AG09319 (cell line): Measurements from ENCODE around the gene RABIF.

Source experiments
- DNase-seq: peaks from one replicate; pipeline ENCODE4 v3.0.0-alpha.2; 2010; ENCODE audit warnings: low read depth; ENCODE audit errors: extremely low read depth
- TF ChIP-seq, protein P1 (sequence below): IDR thresholded peaks from 2 replicates; pipeline ENCODE4 v1.5.1; 2011; ENCODE audit warnings: low read depth, mild to moderate bottlenecking, inconsistent platforms, low read length, moderate library complexity

Gene RABIF

DNA sequence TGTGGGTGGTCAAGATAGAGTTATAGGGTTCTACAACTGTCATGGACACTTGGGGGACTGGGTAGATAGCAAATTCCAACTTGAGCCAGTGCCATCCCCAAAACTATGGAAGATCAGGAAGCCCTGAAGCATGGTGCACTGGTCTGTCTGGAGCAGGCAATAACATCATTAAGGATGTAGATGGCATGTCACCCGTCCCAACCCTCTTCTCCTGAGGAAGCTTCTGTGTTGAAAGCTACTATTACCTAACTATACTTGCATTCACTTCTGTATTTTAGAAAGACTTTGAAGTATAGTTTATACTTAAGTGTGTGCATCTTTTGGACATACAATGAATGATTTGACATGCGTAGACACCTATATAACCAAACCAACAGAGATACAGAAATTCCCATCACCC lies 32.9 kb downstream of the RABIF start:
- no peak for DNase-seq
- TF ChIP-seq, protein P1, sequence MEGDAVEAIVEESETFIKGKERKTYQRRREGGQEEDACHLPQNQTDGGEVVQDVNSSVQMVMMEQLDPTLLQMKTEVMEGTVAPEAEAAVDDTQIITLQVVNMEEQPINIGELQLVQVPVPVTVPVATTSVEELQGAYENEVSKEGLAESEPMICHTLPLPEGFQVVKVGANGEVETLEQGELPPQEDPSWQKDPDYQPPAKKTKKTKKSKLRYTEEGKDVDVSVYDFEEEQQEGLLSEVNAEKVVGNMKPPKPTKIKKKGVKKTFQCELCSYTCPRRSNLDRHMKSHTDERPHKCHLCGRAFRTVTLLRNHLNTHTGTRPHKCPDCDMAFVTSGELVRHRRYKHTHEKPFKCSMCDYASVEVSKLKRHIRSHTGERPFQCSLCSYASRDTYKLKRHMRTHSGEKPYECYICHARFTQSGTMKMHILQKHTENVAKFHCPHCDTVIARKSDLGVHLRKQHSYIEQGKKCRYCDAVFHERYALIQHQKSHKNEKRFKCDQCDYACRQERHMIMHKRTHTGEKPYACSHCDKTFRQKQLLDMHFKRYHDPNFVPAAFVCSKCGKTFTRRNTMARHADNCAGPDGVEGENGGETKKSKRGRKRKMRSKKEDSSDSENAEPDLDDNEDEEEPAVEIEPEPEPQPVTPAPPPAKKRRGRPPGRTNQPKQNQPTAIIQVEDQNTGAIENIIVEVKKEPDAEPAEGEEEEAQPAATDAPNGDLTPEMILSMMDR = no peak

GRCh38 chr1:202854787-202855186 lies 34.2 kb downstream of the RABIF start:
- TF ChIP-seq, protein P1 = no peak
- DNase-seq = no peak

GRCh38 chr1:202852163-202852904 lies 36.6 kb downstream of the RABIF start:
- no peak for DNase-seq
- TF ChIP-seq, protein P1 = peak; percentile 46

DNA sequence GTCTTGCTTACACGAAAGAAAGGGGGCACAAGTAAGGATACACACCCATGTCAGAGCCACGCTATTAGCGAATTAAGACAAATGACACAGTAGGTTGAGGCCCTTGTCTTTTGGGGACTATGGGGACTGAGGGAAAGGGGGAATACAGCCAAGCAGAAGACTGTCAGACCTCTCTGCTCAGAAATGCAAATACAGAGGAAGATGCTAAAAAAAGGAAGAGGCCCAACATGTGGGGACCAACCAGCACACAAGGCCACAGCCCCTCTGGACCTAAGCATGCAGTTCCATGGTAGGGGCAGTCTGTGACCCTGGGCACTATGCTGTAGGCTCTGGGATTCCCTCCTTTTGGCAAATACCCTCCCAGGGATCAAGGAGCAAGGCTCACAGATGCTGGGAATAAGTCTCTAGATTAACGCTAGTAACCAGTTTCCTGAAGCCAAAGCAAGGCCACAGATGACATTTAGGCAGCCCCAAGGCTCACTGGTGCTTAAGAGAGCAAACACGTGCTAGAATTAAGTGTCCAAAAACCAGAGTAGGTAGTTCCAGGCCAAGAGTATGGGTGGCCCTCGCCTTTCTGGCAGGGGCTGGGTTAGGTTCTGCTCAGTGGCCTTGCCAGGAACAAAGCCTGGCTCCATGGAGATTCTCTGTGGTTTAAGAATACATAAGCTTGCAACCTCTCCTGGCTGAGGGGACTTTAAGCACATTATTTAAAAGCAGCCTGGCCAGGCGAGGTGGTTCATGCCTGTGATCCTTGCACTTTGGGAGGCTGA lies 38.2 kb downstream of the RABIF start:
- TF ChIP-seq, protein P1 = no peak
- no peak for DNase-seq

GRCh38 chr1:202848191-202848542 lies 40.8 kb downstream of the RABIF start:
- no peak for DNase-seq
- TF ChIP-seq, protein P1 = no peak

DNA sequence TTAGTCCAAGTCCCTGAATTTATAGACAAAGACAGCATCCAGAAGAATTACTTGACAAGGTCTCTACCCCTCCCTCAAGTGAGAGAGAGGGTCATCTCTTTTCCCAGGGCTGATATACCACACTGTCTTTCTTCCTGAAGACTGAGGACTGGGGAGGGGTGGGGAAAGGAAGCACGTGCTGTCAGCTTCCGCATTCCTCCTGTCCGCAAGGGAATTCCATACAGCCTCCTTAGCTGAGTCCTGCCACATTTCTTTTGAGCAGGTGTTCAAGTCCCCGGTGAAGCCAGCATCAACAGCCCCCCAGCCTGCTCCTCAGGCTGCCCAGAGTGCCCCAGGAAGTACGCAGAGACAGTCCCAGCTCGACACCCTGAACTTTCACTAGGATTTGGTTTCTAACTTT lies 44.0 kb downstream of the RABIF start:
- no peak for DNase-seq

DNA sequence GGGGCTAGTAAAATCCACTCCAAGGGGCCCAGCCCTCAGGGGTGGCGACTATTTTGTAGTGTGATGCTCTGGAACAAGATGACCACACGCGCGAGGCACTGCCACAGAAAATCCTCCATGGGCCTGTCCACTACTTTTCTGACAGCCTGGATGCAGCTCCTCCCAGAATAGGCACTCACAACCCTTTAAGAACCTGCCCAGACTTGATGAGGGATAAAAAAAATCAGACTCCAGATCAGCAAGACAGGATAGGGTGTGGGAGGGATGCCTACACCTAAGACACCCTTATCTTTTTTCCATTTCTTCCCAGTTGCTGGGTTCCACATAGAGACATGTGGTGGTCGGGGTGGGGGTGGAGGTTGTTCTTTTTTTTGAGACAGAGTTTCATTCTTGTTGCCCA lies 44.7 kb downstream of the RABIF start:
- no peak for DNase-seq
- TF ChIP-seq, protein P1 = no peak

More for the DNA sequence above, 44.0 kb downstream of the RABIF start:
- TF ChIP-seq, protein P1 = no peak
